ENCODE measurements around the gene SLC51B. TPM values are rescaled to one million over a fixed set of nuclear protein-coding genes. Genes with fewer than 3 reads are reported as not detected.
"Not testable (repeated sequence)": the region's sequence is repeated elsewhere in the genome, so short reads cannot be mapped to it uniquely, and the experiment has no call there.

SLC51B gene
- total RNA-seq, 2 experiments from 2014 or later, result not detected

- no peaks in the 10 kb centered on the region for H3K4me1 Mint-ChIP-seq
- no peaks in the 10 kb centered on the region for H3K27me3 Mint-ChIP-seq
- ATAC-seq, result no peak
- no peaks in the 10 kb centered on the region for H3K36me3 Mint-ChIP-seq
- no peak overlapping the region for H3K27ac Mint-ChIP-seq
- CTCF ChIA-PET, result no interaction called here
- H3K4me3 Mint-ChIP-seq, result no peak overlapping the region
- no peak for DNase-seq
- no peaks in the 10 kb centered on the region for H3K9me3 Mint-ChIP-seq (ENCODE audit: low read depth)
Observed at GRCh38 chr15:65094294-65094995, 49.3 kb downstream of the SLC51B start.

- Mint-ChIP-seq H3K36me3 (no peaks in the 10 kb centered on the region), H3K4me1 (no peaks in the 10 kb centered on the region), H3K9me3 (ENCODE audit: low read depth) (no peaks in the 10 kb centered on the region), H3K27ac (no peak overlapping the region), H3K27me3 (no peaks in the 10 kb centered on the region), H3K4me3 (no peak overlapping the region)
- CTCF ChIA-PET, result no interaction called here
- no peak for DNase-seq
- ATAC-seq, result no peak
Observed at GRCh38 chr15:65095011-65095746, 50.0 kb downstream of the SLC51B start.

- H3K9me3 Mint-ChIP-seq (ENCODE audit: low read depth), result no peaks in the 10 kb centered on the region
- no peaks in the 10 kb centered on the region for H3K36me3 Mint-ChIP-seq
- H3K27me3 Mint-ChIP-seq, result no peaks in the 10 kb centered on the region
- CTCF ChIA-PET, result no interaction called here
- DNase-seq (no peak), ATAC-seq (no peak)
- no peak overlapping the region for H3K27ac Mint-ChIP-seq
- no peaks in the 10 kb centered on the region for H3K4me1 Mint-ChIP-seq
- no peak overlapping the region for H3K4me3 Mint-ChIP-seq
Observed at GRCh38 chr15:65095747-65096104, 50.5 kb downstream of the SLC51B start.

- Mint-ChIP-seq H3K27ac (no peak overlapping the region), H3K27me3 (no peaks in the 10 kb centered on the region), H3K9me3 (ENCODE audit: low read depth) (no peaks in the 10 kb centered on the region), H3K36me3 (no peaks in the 10 kb centered on the region), H3K4me1 (peaks cover 4% of the 10 kb centered on the region), H3K4me3 (no peak overlapping the region)
- CTCF ChIA-PET, result no interaction called here
- ATAC-seq (no peak), DNase-seq (no peak)
Observed at GRCh38 chr15:65096481-65097385, 51.5 kb downstream of the SLC51B start.

GRCh38 chr15:65097651-65098263 is 52.6 kb downstream of the SLC51B start:
- DNase-seq, result no peak
- Mint-ChIP-seq H3K36me3 (no peaks in the 10 kb centered on the region), H3K27ac (no peak overlapping the region), H3K4me1 (peaks cover 4% of the 10 kb centered on the region), H3K27me3 (no peaks in the 10 kb centered on the region), H3K4me3 (no peak overlapping the region), H3K9me3 (ENCODE audit: low read depth) (no peaks in the 10 kb centered on the region)
- CTCF ChIA-PET, result no interaction called here
- no peak for ATAC-seq

- CTCF ChIA-PET, result interaction anchor here (1.3 kb wide), 1 partner anchor 66 kb away, joined by 3 read pairs; no protein-coding TSS in a partner anchor
- DNase-seq, result no peak
- ATAC-seq, result no peak
- H3K27ac Mint-ChIP-seq, result no peak overlapping the region
- no peak overlapping the region for H3K4me3 Mint-ChIP-seq
- H3K4me1 Mint-ChIP-seq, result peaks cover 4% of the 10 kb centered on the region
- no peaks in the 10 kb centered on the region for H3K27me3 Mint-ChIP-seq
- H3K9me3 Mint-ChIP-seq (ENCODE audit: low read depth), result no peaks in the 10 kb centered on the region
- H3K36me3 Mint-ChIP-seq, result peaks cover 1% of the 10 kb centered on the region
Observed at GRCh38 chr15:65099336-65099735, 54.1 kb downstream of the SLC51B start.

- CTCF ChIA-PET; ATAC-seq; H3K27ac Mint-ChIP-seq; H3K27me3 Mint-ChIP-seq; H3K36me3 Mint-ChIP-seq; H3K9me3 Mint-ChIP-seq (ENCODE audit: low read depth); H3K4me3 Mint-ChIP-seq; DNase-seq; H3K4me1 Mint-ChIP-seq: not testable (repeated sequence)
Observed at GRCh38 chr15:65099801-65100200, 54.6 kb downstream of the SLC51B start.

GRCh38 chr15:65100442-65100841 is 55.3 kb downstream of the SLC51B start:
- H3K4me1 Mint-ChIP-seq, result peaks cover 4% of the 10 kb centered on the region
- H3K27me3 Mint-ChIP-seq, result no peaks in the 10 kb centered on the region
- no peaks in the 10 kb centered on the region for H3K9me3 Mint-ChIP-seq (ENCODE audit: low read depth)
- H3K4me3 Mint-ChIP-seq, result no peak overlapping the region
- no peak overlapping the region for H3K27ac Mint-ChIP-seq
- ATAC-seq (no peak), DNase-seq (no peak)
- CTCF ChIA-PET, result interaction anchor here (1.4 to 2.0 kb wide), 4 partner anchors 15 to 291 kb away, joined by 4 to 10 read pairs (median 6); no protein-coding TSS in a partner anchor
- H3K36me3 Mint-ChIP-seq, result peaks cover 3% of the 10 kb centered on the region

GRCh38 chr15:65101411-65101890 is 56.3 kb downstream of the SLC51B start:
- Mint-ChIP-seq H3K36me3 (peaks cover 9% of the 10 kb centered on the region), H3K27ac (no peak overlapping the region), H3K4me1 (peaks cover 11% of the 10 kb centered on the region), H3K4me3 (no peak overlapping the region), H3K27me3 (no peaks in the 10 kb centered on the region), H3K9me3 (ENCODE audit: low read depth) (no peaks in the 10 kb centered on the region)
- ATAC-seq (no peak), DNase-seq (peak; percentile 59)
- CTCF ChIA-PET, result interaction anchor here (0.5 to 2.0 kb wide), 17 partner anchors 9 to 292 kb away, joined by 3 to 10 read pairs (median 4); partner anchors contain the start of gene UBAP1L

- CTCF ChIA-PET, result interaction anchor here (0.7 to 2.0 kb wide), 18 partner anchors 10 to 293 kb away, joined by 3 to 10 read pairs (median 4); partner anchors contain the start of gene UBAP1L
- Mint-ChIP-seq H3K9me3 (ENCODE audit: low read depth) (no peaks in the 10 kb centered on the region), H3K4me3 (no peak overlapping the region), H3K27ac (no peak overlapping the region), H3K27me3 (no peaks in the 10 kb centered on the region), H3K4me1 (peaks cover 14% of the 10 kb centered on the region), H3K36me3 (peaks cover 9% of the 10 kb centered on the region)
- DNase-seq (no peak), ATAC-seq (no peak)
Observed at GRCh38 chr15:65101891-65102708, 56.9 kb downstream of the SLC51B start.

- no peak overlapping the region for H3K4me3 Mint-ChIP-seq
- no peaks in the 10 kb centered on the region for H3K27me3 Mint-ChIP-seq
- ATAC-seq (no peak), DNase-seq (no peak)
- H3K27ac Mint-ChIP-seq, result no peak overlapping the region
- no peaks in the 10 kb centered on the region for H3K9me3 Mint-ChIP-seq (ENCODE audit: low read depth)
- CTCF ChIA-PET, result interaction anchor here (0.9 to 1.4 kb wide), 4 partner anchors 12 to 48 kb away, joined by 3 to 4 read pairs (median 4); partner anchors contain the start of gene UBAP1L
- peaks cover 15% of the 10 kb centered on the region for H3K4me1 Mint-ChIP-seq
- peaks cover 10% of the 10 kb centered on the region for H3K36me3 Mint-ChIP-seq
Observed at GRCh38 chr15:65102912-65103311, 57.7 kb downstream of the SLC51B start.

Data from activated CD8-positive, alpha-beta memory T cell treated with anti-CD3 and anti-CD28 coated beads, Interleukin-2, amount 10 ng/mL, durations not matched to agents 7 days and 5 days (primary cell).